H1 (cell line): ENCODE measurements around the gene IL22RA2. TPM values are rescaled to one million over a fixed set of nuclear protein-coding genes. Genes with fewer than 3 reads are reported as not detected.

Source experiments
- CTCF ChIA-PET: fragments of 300-600 bp; sonication (Branson Sonifier 250); formaldehyde crosslinking; loops from one replicate; lab custom pipeline; 2021; ENCODE audit not compliant: partially characterized antibody; lab: Charles Lee
- POLR2A ChIA-PET: fragments of 300-600 bp; sonication (Branson Sonifier 250); formaldehyde crosslinking; loops from one replicate; lab custom pipeline; 2021; ENCODE audit warnings: inconsistent platforms; ENCODE audit not compliant: partially characterized antibody; lab: Charles Lee
- DNase-seq, 2 experiments: peaks; one replicate each; pipeline versions ENCODE4 v3.0.0 to v3.0.0-alpha.2; 2010 to 2022; ENCODE audit warnings: low spot score in 2 of 2, low read depth in 1 of 2, mixed read lengths in 1 of 2
- FAIRE-seq: peaks from 2 replicates; lab custom pipeline; 2011; peaks lifted over from hg19 to GRCh38; lab: Jason Lieb, UNC
- H2AFZ ChIP-seq: 2 replicates; pipeline ENCODE4 v1.8.1; 2012; ENCODE audit warnings: low read length, inconsistent platforms
- H2AK5ac ChIP-seq: 2 replicates; pipeline ENCODE4 v1.6.1; 2013; ENCODE audit warnings: low read depth, low read length
- H2BK120ac ChIP-seq: replicated peaks from 2 replicates; pipeline ENCODE3; 2013; ENCODE audit warnings: low read depth, low read length, inconsistent platforms
- H2BK12ac ChIP-seq: 2 replicates; pipeline ENCODE4 v1.6.1; 2013; ENCODE audit warnings: low read depth, low read length
- H2BK15ac ChIP-seq: 2 replicates; pipeline ENCODE4 v1.6.1; 2013; ENCODE audit warnings: low read length
- H2BK20ac ChIP-seq: 2 replicates; pipeline ENCODE4 v1.6.1; 2013; ENCODE audit warnings: low read length
- H2BK5ac ChIP-seq: 2 replicates; pipeline ENCODE4 v1.6.1; 2013; ENCODE audit warnings: low read depth, low read length
- H3K14ac ChIP-seq: 2 replicates; pipeline ENCODE4 v1.6.1; 2013; ENCODE audit warnings: inconsistent platforms; ENCODE audit not compliant: insufficient read length
- H3K18ac ChIP-seq: 2 replicates; pipeline ENCODE4 v1.6.1; 2013; ENCODE audit warnings: low read length; ENCODE audit errors: extremely low read depth
- H3K23ac ChIP-seq: 2 replicates; pipeline ENCODE4 v1.6.1; 2013; ENCODE audit warnings: inconsistent platforms; ENCODE audit not compliant: insufficient read length
- H3K23me2 ChIP-seq: 2 replicates; pipeline ENCODE4 v1.6.1; 2013; ENCODE audit warnings: low read depth, low read length
- H3K27ac ChIP-seq: 2 replicates; pipeline ENCODE4 v1.6.1; 2011; ENCODE audit warnings: low read depth, low read length, inconsistent platforms
- H3K27me3 ChIP-seq, 4 experiments: replicated peaks in 1 of 4; 1 replicate in 1 of 4; 2 replicates in 3 of 4; pipeline versions ENCODE4 v1.6.1 to v1.8.1; 2011 to 2013; ENCODE audit warnings: low read length in 3 of 4, mild to moderate bottlenecking in 3 of 4, inconsistent platforms in 2 of 4, mixed read lengths in 2 of 4, moderate library complexity in 1 of 4; ENCODE audit not compliant: control insufficient read depth in 3 of 4, insufficient read depth in 3 of 4; ENCODE audit errors: extremely low read depth in 1 of 4
- H3K36me3 ChIP-seq, 4 experiments: 2 replicates each; pipeline versions ENCODE4 v1.6.1 to v1.8.1; 2011 to 2013; ENCODE audit warnings: mild to moderate bottlenecking in 4 of 4, low read length in 3 of 4, moderate library complexity in 2 of 4, control low read depth in 1 of 4, inconsistent platforms in 1 of 4; ENCODE audit not compliant: insufficient read depth in 4 of 4, control insufficient read depth in 2 of 4
- H3K4ac ChIP-seq: replicated peaks from 2 replicates; pipeline ENCODE3; 2013; ENCODE audit warnings: low read length, low read depth, mixed read lengths, inconsistent platforms; ENCODE audit not compliant: insufficient read length
- H3K4me1 ChIP-seq, 4 experiments: replicated peaks in 1 of 4; 1 replicate in 1 of 4; 2 replicates in 3 of 4; pipeline versions ENCODE4 v1.6.1 to v1.8.1; 2011 to 2013; ENCODE audit warnings: low read length in 3 of 4, inconsistent platforms in 2 of 4, mixed read lengths in 1 of 4; ENCODE audit not compliant: insufficient read depth in 4 of 4, control insufficient read depth in 3 of 4
- H3K4me2 ChIP-seq, 2 experiments: 2 replicates each; pipeline versions ENCODE4 v1.6.1 to v1.8.1; 2011 to 2013; ENCODE audit warnings: low read depth in 2 of 2, low read length in 2 of 2, control low read depth in 1 of 2, inconsistent platforms in 1 of 2, mild to moderate bottlenecking in 1 of 2; ENCODE audit not compliant: insufficient read depth in 1 of 2
- H3K4me3 ChIP-seq, 4 experiments: fragments of 200-600, 300-600 bp in 1 of 4; sonication (generic), shearing (Covaris generic), sonication (Bioruptor Twin) in 1 of 4; 2 replicates each; pipeline versions ENCODE4 v1.5.1 to v1.8.1; 2011 to 2016; ENCODE audit warnings: low read length in 4 of 4, low read depth in 3 of 4, control low read depth in 2 of 4, inconsistent platforms in 2 of 4, mild to moderate bottlenecking in 2 of 4, mixed read lengths in 1 of 4, moderate library complexity in 1 of 4; ENCODE audit not compliant: insufficient read depth in 2 of 4; ENCODE audit errors: extremely low read depth in 1 of 4
- H3K56ac ChIP-seq: replicated peaks from 2 replicates; pipeline ENCODE3; 2013; ENCODE audit warnings: low read depth, mild to moderate bottlenecking, mixed read lengths, low read length, inconsistent platforms; ENCODE audit not compliant: insufficient read length
- H3K79me1 ChIP-seq: 2 replicates; pipeline ENCODE4 v1.6.1; 2013; ENCODE audit warnings: low read depth, low read length, control low read depth
- H3K79me2 ChIP-seq, 2 experiments: 2 replicates each; pipeline versions ENCODE4 v1.6.1 to v1.8.1; 2012 to 2013; ENCODE audit warnings: low read length in 2 of 2, mild to moderate bottlenecking in 2 of 2, inconsistent platforms in 1 of 2; ENCODE audit not compliant: insufficient read depth in 2 of 2, control insufficient read depth in 1 of 2
- H3K9ac ChIP-seq, 4 experiments: replicated peaks in 1 of 4; 1 replicate in 1 of 4; 2 replicates in 3 of 4; pipeline versions ENCODE4 v1.6.1 to v1.8.1; 2011 to 2013; ENCODE audit warnings: low read depth in 3 of 4, low read length in 3 of 4, control low read depth in 2 of 4, mild to moderate bottlenecking in 2 of 4, moderate library complexity in 2 of 4, inconsistent platforms in 1 of 4; ENCODE audit errors: extremely low read depth in 1 of 4
- H3K9me3 ChIP-seq, 2 experiments: 2 replicates each; pipeline versions ENCODE4 v1.6.1 to v1.8.1; 2012 to 2013; ENCODE audit warnings: mild to moderate bottlenecking in 2 of 2, moderate library complexity in 2 of 2, control low read depth in 1 of 2, inconsistent platforms in 1 of 2, low read depth in 1 of 2, low read length in 1 of 2, mixed read lengths in 1 of 2; ENCODE audit not compliant: insufficient read depth in 2 of 2
- H4K20me1 ChIP-seq, 2 experiments: replicated peaks in 1 of 2; 2 replicates each; pipeline versions ENCODE3 to v1.8.1; 2011 to 2013; ENCODE audit warnings: inconsistent platforms in 2 of 2, low read length in 2 of 2, mild to moderate bottlenecking in 1 of 2; ENCODE audit not compliant: insufficient read depth in 2 of 2, control insufficient read depth in 1 of 2
- H4K5ac ChIP-seq: 2 replicates; pipeline ENCODE4 v1.6.1; 2013; ENCODE audit warnings: low read length, low read depth, mixed read lengths, inconsistent platforms; ENCODE audit not compliant: insufficient read length
- H4K8ac ChIP-seq: 2 replicates; pipeline ENCODE4 v1.8.0; 2013; ENCODE audit warnings: mild to moderate bottlenecking, moderate library complexity, low read length, inconsistent platforms; ENCODE audit not compliant: insufficient read depth; ENCODE audit errors: extremely low read depth
- H4K91ac ChIP-seq: replicated peaks from 2 replicates; pipeline ENCODE3; 2013; ENCODE audit warnings: low read length, mixed read lengths, inconsistent platforms; ENCODE audit not compliant: insufficient read length
- BCL11A ChIP-seq, 2 experiments: IDR thresholded peaks; one replicate each; pipeline ENCODE4 v1.6.1; 2011; ENCODE audit warnings: low read depth in 2 of 2, low read length in 2 of 2, mild to moderate bottlenecking in 2 of 2
- CEBPB ChIP-seq: IDR thresholded peaks from 2 replicates; pipeline ENCODE4 v1.6.1; 2012; ENCODE audit warnings: low read depth, low read length
- EP300 ChIP-seq, 2 experiments: IDR thresholded peaks; 1 replicate in 1 of 2; 2 replicates in 1 of 2; pipeline ENCODE4 v1.6.1; 2011 to 2012; ENCODE audit warnings: low read depth in 2 of 2, low read length in 2 of 2, mild to moderate bottlenecking in 2 of 2, borderline replicate concordance in 1 of 2, inconsistent platforms in 1 of 2, moderate library complexity in 1 of 2
- HDAC2 ChIP-seq, 2 experiments: fragments of 300-600 bp in 1 of 2; sonication (generic) in 1 of 2; IDR thresholded peaks; 2 replicates each; pipeline ENCODE4 v1.6.1; 2011 to 2012; ENCODE audit warnings: low read depth in 2 of 2, low read length in 2 of 2, mild to moderate bottlenecking in 2 of 2, moderate library complexity in 2 of 2, borderline replicate concordance in 1 of 2, inconsistent platforms in 1 of 2
- RAD21 ChIP-seq, 2 experiments: IDR thresholded peaks in 1 of 2; conservative IDR thresholded peaks in 1 of 2; 2 replicates each; pipeline ENCODE4 v1.6.1; 2011; ENCODE audit warnings: low read depth in 2 of 2, low read length in 2 of 2, improper control_type of control experiment in 1 of 2, inconsistent platforms in 1 of 2, mild to moderate bottlenecking in 1 of 2, moderate library complexity in 1 of 2
- RNF2 ChIP-seq: fragments of 200-900, 300-1000 bp; sonication (generic); IDR thresholded peaks from 2 replicates; pipeline ENCODE4 v1.7.1; 2016; ENCODE audit warnings: borderline replicate concordance, low read depth, mild to moderate bottlenecking, antibody characterized with exemption, low read length; ENCODE audit not compliant: poor library complexity, severe bottlenecking; ENCODE audit errors: missing control alignments
- ZNF274 ChIP-seq: IDR thresholded peaks from 2 replicates; pipeline ENCODE4 v1.7.0; 2012; ENCODE audit warnings: low read length, borderline replicate concordance; ENCODE audit errors: extremely low read depth
- WGBS, 2 experiments: shearing (Covaris generic) in 1 of 2; methylation state at CpG; one replicate each; pipeline versions ENCODE4 v1.1.6 to v1.1.7; 2013 to 2015; ENCODE audit warnings: low lambda C conversion rate in 2 of 2, mixed read lengths in 2 of 2, inconsistent platforms in 1 of 2, low coverage in 1 of 2, missing lambda C conversion rate in 1 of 2; ENCODE audit not compliant: insufficient replicate concordance in 2 of 2, insufficient coverage in 1 of 2, insufficient read length in 1 of 2; ENCODE audit errors: extremely low coverage in 1 of 2, missing lambda C conversion rate in 1 of 2; 5-methylcytosine and 5-hydroxymethylcytosine counted together
- polyA plus RNA-seq, 7 experiments: library from polyadenylated mRNA; depleted of rRNA in 3 of 7; stranded (reverse) in 5 of 7; unstranded in 2 of 7; fragments of >200 nt in 5 of 7; fragments of 200-250 nt in 2 of 7; gene quantifications; 1 replicate in 5 of 7; 2 replicates in 1 of 7; 4 replicates in 1 of 7; pipeline versions ENCODE4 v1.2.1 to v1.2.3, GENCODE V29; 2011 to 2013; ENCODE audit warnings: missing spikeins in 2 of 7, mixed read lengths in 2 of 7
- total RNA-seq: library from RNA; stranded (reverse); fragmentation: NEBNext Ultra II Directional; extraction: Animal tissue kit (Norgen Biotek cat#: 25700); gene quantifications from 2 replicates; pipeline ENCODE4 v1.2.1, GENCODE V29; 2021
- TF ChIP-seq, protein P1 (sequence below), 3 experiments: IDR thresholded peaks; 1 replicate in 2 of 3; 2 replicates in 1 of 3; pipeline versions ENCODE4 v1.5.1 to v1.6.1; 2011; ENCODE audit warnings: low read length in 3 of 3, mild to moderate bottlenecking in 3 of 3, inconsistent platforms in 2 of 3, low read depth in 1 of 3, moderate library complexity in 1 of 3; ENCODE audit not compliant: insufficient read depth in 1 of 3; ENCODE audit errors: control extremely low read depth in 1 of 3

Gene IL22RA2
- total and polyA plus RNA-seq, 2 of the 8 experiments (the other 6 are each of a cell fraction or from before 2014, with no cell fraction given) = not detected

DNA sequence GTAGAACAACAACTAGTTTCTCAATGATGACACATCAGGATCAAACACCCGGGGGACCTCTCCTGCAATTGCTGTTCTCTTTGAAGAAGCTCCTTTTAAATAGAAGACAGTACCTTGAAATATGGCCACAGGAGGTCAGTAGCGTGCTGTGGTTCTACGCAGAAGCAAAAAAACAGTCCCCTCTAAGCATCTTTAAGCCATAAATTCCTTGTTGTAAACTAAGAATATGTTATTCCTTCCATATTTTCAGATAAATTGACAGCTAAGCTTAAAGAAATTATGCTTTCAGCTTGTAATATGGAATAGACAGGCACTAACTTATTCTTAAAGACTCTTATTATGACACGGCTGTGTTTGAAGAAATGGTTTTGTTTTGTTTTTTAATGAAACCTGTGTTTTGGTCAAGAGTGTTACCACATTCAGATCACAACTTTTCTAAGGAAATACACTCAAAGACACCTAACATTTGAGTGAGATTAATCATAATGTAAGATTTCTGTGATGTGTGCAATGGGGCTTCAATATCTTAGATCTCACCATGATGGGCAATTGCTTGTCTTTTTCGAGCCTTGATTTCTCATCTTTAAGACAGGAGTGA is 78.9 kb downstream of the IL22RA2 start:
- H3K4ac ChIP-seq = no peak overlapping the region
- ChIA-PET POLR2A (interaction anchor here (0.6 to 1.0 kb wide), 2 partner anchors 53 to 67 kb away, joined by 3 to 4 read pairs; no protein-coding TSS in a partner anchor), CTCF (interaction anchor here (0.6 to 3.3 kb wide), 35 partner anchors 8 to 1114 kb away, joined by 3 to 23 read pairs (median 4); no protein-coding TSS in a partner anchor)
- H3K4me2 ChIP-seq = no peak overlapping the region
- no peaks in the 10 kb centered on the region for H4K20me1 ChIP-seq
- H3K9me3 ChIP-seq = no peaks in the 10 kb centered on the region
- WGBS, 2 experiments = 49% methylated on average over 5 of the region's 5 CpGs; no CpG with 5 or more reads in 1 of the 2 experiments
- H3K36me3 ChIP-seq = no peaks in the 10 kb centered on the region
- H3K79me1 ChIP-seq = no peaks in the 10 kb centered on the region
- H3K23ac ChIP-seq = no peak overlapping the region
- no peak overlapping the region for H2AK5ac ChIP-seq
- peaks cover 0 to 3% (median 0%) of the 10 kb centered on the region in 4 experiments; a peak in 3 of 7 replicates for H3K4me1 ChIP-seq
- H4K91ac ChIP-seq = no peak overlapping the region
- H3K27me3 ChIP-seq = no peaks in the 10 kb centered on the region
- no peak overlapping the region for H3K4me3 ChIP-seq
- H2BK20ac ChIP-seq = no peak overlapping the region
- H3K79me2 ChIP-seq = no peaks in the 10 kb centered on the region
- no peak overlapping the region for H2BK120ac ChIP-seq
- H3K56ac ChIP-seq = no peak overlapping the region
- H3K23me2 ChIP-seq = no peaks in the 10 kb centered on the region
- FAIRE-seq (peak; percentile 97), DNase-seq (peak in 1 of 2 experiments; percentile 65)
- H3K18ac ChIP-seq = no peak overlapping the region
- H4K8ac ChIP-seq = no peak overlapping the region
- no peak overlapping the region for H3K27ac ChIP-seq
- H2BK5ac ChIP-seq = no peak overlapping the region
- H3K14ac ChIP-seq = no peak overlapping the region
- H3K9ac ChIP-seq = no peak overlapping the region
- H4K5ac ChIP-seq = no peak overlapping the region
- no peak overlapping the region for H2BK12ac ChIP-seq
- H2BK15ac ChIP-seq = no peak overlapping the region
- H2AFZ ChIP-seq = peak overlapping the region; percentile 36
- TF ChIP-seq EP300 (IDR thresholded peaks at IDR 0.05; ENCODE audit: borderline replicate concordance in 1 of 2, low read depth in 2 of 2, low read length in 2 of 2) (no peak), BCL11A (IDR thresholded peaks at IDR 0.05; ENCODE audit: low read depth in 2 of 2, low read length in 2 of 2) (no peak), ZNF274 (no peak), RNF2 (no peak), RAD21 (IDR thresholded peaks at IDR 0.05 in 1 of 2, conservative IDR thresholded peaks at IDR 0.05 in 1 of 2; ENCODE audit: low read depth in 2 of 2, low read length in 2 of 2) (peak; percentile 91 to 92), HDAC2 (IDR thresholded peaks at IDR 0.05; ENCODE audit: borderline replicate concordance in 1 of 2, low read depth in 2 of 2, low read length in 2 of 2) (no peak), CEBPB (no peak)
- TF ChIP-seq, protein P1, sequence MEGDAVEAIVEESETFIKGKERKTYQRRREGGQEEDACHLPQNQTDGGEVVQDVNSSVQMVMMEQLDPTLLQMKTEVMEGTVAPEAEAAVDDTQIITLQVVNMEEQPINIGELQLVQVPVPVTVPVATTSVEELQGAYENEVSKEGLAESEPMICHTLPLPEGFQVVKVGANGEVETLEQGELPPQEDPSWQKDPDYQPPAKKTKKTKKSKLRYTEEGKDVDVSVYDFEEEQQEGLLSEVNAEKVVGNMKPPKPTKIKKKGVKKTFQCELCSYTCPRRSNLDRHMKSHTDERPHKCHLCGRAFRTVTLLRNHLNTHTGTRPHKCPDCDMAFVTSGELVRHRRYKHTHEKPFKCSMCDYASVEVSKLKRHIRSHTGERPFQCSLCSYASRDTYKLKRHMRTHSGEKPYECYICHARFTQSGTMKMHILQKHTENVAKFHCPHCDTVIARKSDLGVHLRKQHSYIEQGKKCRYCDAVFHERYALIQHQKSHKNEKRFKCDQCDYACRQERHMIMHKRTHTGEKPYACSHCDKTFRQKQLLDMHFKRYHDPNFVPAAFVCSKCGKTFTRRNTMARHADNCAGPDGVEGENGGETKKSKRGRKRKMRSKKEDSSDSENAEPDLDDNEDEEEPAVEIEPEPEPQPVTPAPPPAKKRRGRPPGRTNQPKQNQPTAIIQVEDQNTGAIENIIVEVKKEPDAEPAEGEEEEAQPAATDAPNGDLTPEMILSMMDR (IDR thresholded peaks at IDR 0.05; ENCODE audit: control extremely low read depth in 1 of 3, insufficient read depth in 1 of 3, low read depth in 1 of 3, low read length in 3 of 3) = peak in 2 of 3 experiments; percentile 71 to 75; a peak in 3 of 4 replicates
